Measurements from ENCODE around the gene SRF. TPM values are rescaled to one million over a fixed set of nuclear protein-coding genes. Genes with fewer than 3 reads are reported as not detected.
A peak's percentile ranks its signal among the peaks of the same experiment; 100 is the strongest.

SRF gene
- total and polyA plus RNA-seq, 2 donors (not counting 1 experiment from before 2014, with no cell fraction given), result 16.0 to 32.3 TPM

- TF ChIP-seq EZH2 (IDR thresholded peaks at IDR 0.05; ENCODE audit: low read length, missing control alignments), result no peak
- TF ChIP-seq, protein P1, sequence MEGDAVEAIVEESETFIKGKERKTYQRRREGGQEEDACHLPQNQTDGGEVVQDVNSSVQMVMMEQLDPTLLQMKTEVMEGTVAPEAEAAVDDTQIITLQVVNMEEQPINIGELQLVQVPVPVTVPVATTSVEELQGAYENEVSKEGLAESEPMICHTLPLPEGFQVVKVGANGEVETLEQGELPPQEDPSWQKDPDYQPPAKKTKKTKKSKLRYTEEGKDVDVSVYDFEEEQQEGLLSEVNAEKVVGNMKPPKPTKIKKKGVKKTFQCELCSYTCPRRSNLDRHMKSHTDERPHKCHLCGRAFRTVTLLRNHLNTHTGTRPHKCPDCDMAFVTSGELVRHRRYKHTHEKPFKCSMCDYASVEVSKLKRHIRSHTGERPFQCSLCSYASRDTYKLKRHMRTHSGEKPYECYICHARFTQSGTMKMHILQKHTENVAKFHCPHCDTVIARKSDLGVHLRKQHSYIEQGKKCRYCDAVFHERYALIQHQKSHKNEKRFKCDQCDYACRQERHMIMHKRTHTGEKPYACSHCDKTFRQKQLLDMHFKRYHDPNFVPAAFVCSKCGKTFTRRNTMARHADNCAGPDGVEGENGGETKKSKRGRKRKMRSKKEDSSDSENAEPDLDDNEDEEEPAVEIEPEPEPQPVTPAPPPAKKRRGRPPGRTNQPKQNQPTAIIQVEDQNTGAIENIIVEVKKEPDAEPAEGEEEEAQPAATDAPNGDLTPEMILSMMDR (conservative IDR thresholded peaks at IDR 0.05 in 1 of 2, IDR thresholded peaks at IDR 0.05 in 1 of 2; ENCODE audit: low read depth in 1 of 2, low read length in 2 of 2), result no peak
- Histone ChIP-seq H3K4me1 (ENCODE audit: control insufficient read depth, extremely low read depth, insufficient read depth, low read length) (peaks cover 63% of the 10 kb centered on the region), H3K9ac (ENCODE audit: insufficient read depth, low read length) (no peak overlapping the region), H3K27me3 (ENCODE audit: control insufficient read depth, insufficient read depth, low read length) (no peaks in the 10 kb centered on the region), H3K9me3 (ENCODE audit: control insufficient read depth, insufficient read depth, low read depth, low read length) (no peaks in the 10 kb centered on the region), H3K4me3 (replicated peaks in 1 of 4; ENCODE audit: control extremely low read depth in 1 of 4, insufficient read depth in 1 of 4, low read depth in 3 of 4, low read length in 4 of 4) (no peak overlapping the region), H4K20me1 (ENCODE audit: control insufficient read depth, extremely low read depth, insufficient read depth, low read length) (no peaks in the 10 kb centered on the region), H3K27ac (ENCODE audit: insufficient read depth, low read length) (no peak overlapping the region), H3K79me2 (ENCODE audit: control insufficient read depth, insufficient read depth, low read length) (peaks cover 7% of the 10 kb centered on the region), H3K36me3 (ENCODE audit: control insufficient read depth, insufficient read depth, low read length) (no peaks in the 10 kb centered on the region), H2AFZ (ENCODE audit: low read length) (no peak overlapping the region), H3K4me2 (ENCODE audit: extremely low read depth, insufficient read depth, low read length) (no peak overlapping the region)
- no peak for DNase-seq (ENCODE audit: low read depth in 2 of 2)
These were observed 46.6 kb upstream of the SRF start for GRCh38 chr6:43124481-43124880.

- Histone ChIP-seq H3K9me3 (ENCODE audit: control insufficient read depth, insufficient read depth, low read depth, low read length) (no peaks in the 10 kb centered on the region), H3K9ac (ENCODE audit: insufficient read depth, low read length) (no peak overlapping the region), H3K4me1 (ENCODE audit: control insufficient read depth, extremely low read depth, insufficient read depth, low read length) (peaks cover 62% of the 10 kb centered on the region), H3K27me3 (ENCODE audit: control insufficient read depth, insufficient read depth, low read length) (no peaks in the 10 kb centered on the region), H4K20me1 (ENCODE audit: control insufficient read depth, extremely low read depth, insufficient read depth, low read length) (no peaks in the 10 kb centered on the region), H3K27ac (ENCODE audit: insufficient read depth, low read length) (no peak overlapping the region), H3K79me2 (ENCODE audit: control insufficient read depth, insufficient read depth, low read length) (peaks cover 7% of the 10 kb centered on the region), H3K36me3 (ENCODE audit: control insufficient read depth, insufficient read depth, low read length) (no peaks in the 10 kb centered on the region), H2AFZ (ENCODE audit: low read length) (no peak overlapping the region), H3K4me3 (replicated peaks in 1 of 4; ENCODE audit: control extremely low read depth in 1 of 4, insufficient read depth in 1 of 4, low read depth in 3 of 4, low read length in 4 of 4) (no peak overlapping the region), H3K4me2 (ENCODE audit: extremely low read depth, insufficient read depth, low read length) (no peak overlapping the region)
- DNase-seq (ENCODE audit: low read depth in 2 of 2), result peak; percentile 49 to 97
- TF ChIP-seq, protein P1 (conservative IDR thresholded peaks at IDR 0.05 in 1 of 2, IDR thresholded peaks at IDR 0.05 in 1 of 2; ENCODE audit: low read depth in 1 of 2, low read length in 2 of 2), result no peak
- no peak for TF ChIP-seq EZH2 (IDR thresholded peaks at IDR 0.05; ENCODE audit: low read length, missing control alignments)
These were observed 46.0 kb upstream of the SRF start for GRCh38 chr6:43125119-43125518.

GRCh38 chr6:43125555-43125954, 45.5 kb upstream of the SRF start:
- no peaks in the 10 kb centered on the region for H3K9me3 ChIP-seq (ENCODE audit: control insufficient read depth, insufficient read depth, low read depth, low read length)
- no peaks in the 10 kb centered on the region for H4K20me1 ChIP-seq (ENCODE audit: control insufficient read depth, extremely low read depth, insufficient read depth, low read length)
- H3K4me1 ChIP-seq (ENCODE audit: control insufficient read depth, extremely low read depth, insufficient read depth, low read length), result peaks cover 58% of the 10 kb centered on the region
- peak in 1 of 2 donors; percentile 54 for DNase-seq (ENCODE audit: low read depth in 2 of 2)
- H3K79me2 ChIP-seq (ENCODE audit: control insufficient read depth, insufficient read depth, low read length), result peaks cover 7% of the 10 kb centered on the region
- H3K27me3 ChIP-seq (ENCODE audit: control insufficient read depth, insufficient read depth, low read length), result no peaks in the 10 kb centered on the region
- H3K27ac ChIP-seq (ENCODE audit: insufficient read depth, low read length), result no peak overlapping the region
- H2AFZ ChIP-seq (ENCODE audit: low read length), result no peak overlapping the region
- H3K36me3 ChIP-seq (ENCODE audit: control insufficient read depth, insufficient read depth, low read length), result no peaks in the 10 kb centered on the region
- no peak overlapping the region for H3K4me2 ChIP-seq (ENCODE audit: extremely low read depth, insufficient read depth, low read length)
- H3K4me3 ChIP-seq (replicated peaks in 1 of 4; ENCODE audit: control extremely low read depth in 1 of 4, insufficient read depth in 1 of 4, low read depth in 3 of 4, low read length in 4 of 4), result no peak overlapping the region
- TF ChIP-seq EZH2 (IDR thresholded peaks at IDR 0.05; ENCODE audit: low read length, missing control alignments), result no peak
- TF ChIP-seq, protein P1 (conservative IDR thresholded peaks at IDR 0.05 in 1 of 2, IDR thresholded peaks at IDR 0.05 in 1 of 2; ENCODE audit: low read depth in 1 of 2, low read length in 2 of 2), result no peak
- no peak overlapping the region for H3K9ac ChIP-seq (ENCODE audit: insufficient read depth, low read length)
